Keratinocyte (primary cell): Measurements from ENCODE around the gene MACF1. TPM values are rescaled to one million over a fixed set of nuclear protein-coding genes. Genes with fewer than 3 reads are reported as not detected.

ENCODE experiments used
- DNase-seq: peaks from one replicate; pipeline ENCODE4 v3.0.0-alpha.2; 2011; ENCODE audit warnings: low read depth, missing footprints, low spot score
- FAIRE-seq: peaks from 2 replicates; lab custom pipeline; 2011; peaks lifted over from hg19 to GRCh38; lab: Jason Lieb, UNC
- H2AFZ ChIP-seq: 2 replicates; pipeline ENCODE4 v1.6.0; 2012; ENCODE audit warnings: low read length, control low read depth, inconsistent platforms; ENCODE audit not compliant: control insufficient read depth
- H3K27ac ChIP-seq: 2 replicates; pipeline ENCODE4 v1.5.1; 2011; ENCODE audit warnings: low read length; ENCODE audit not compliant: control insufficient read depth, insufficient read depth
- H3K27me3 ChIP-seq: 3 replicates; pipeline ENCODE4 v1.6.0; 2011; ENCODE audit warnings: low read length; ENCODE audit not compliant: control insufficient read depth, insufficient read depth; ENCODE audit errors: extremely low read depth
- H3K36me3 ChIP-seq, 2 experiments: 2 replicates in 1 of 2; 3 replicates in 1 of 2; pipeline ENCODE4 v1.5.1; 2011; ENCODE audit warnings: low read length in 2 of 2, mild to moderate bottlenecking in 1 of 2; ENCODE audit not compliant: control insufficient read depth in 2 of 2, insufficient read depth in 2 of 2; ENCODE audit errors: extremely low read depth in 1 of 2
- H3K4me1 ChIP-seq: 3 replicates; pipeline ENCODE4 v1.5.1; 2011; ENCODE audit warnings: low read length; ENCODE audit not compliant: control insufficient read depth, insufficient read depth; ENCODE audit errors: extremely low read depth
- H3K4me2 ChIP-seq: 3 replicates; pipeline ENCODE4 v1.6.0; 2011; ENCODE audit warnings: low read depth, low read length; ENCODE audit not compliant: control insufficient read depth, insufficient read depth; ENCODE audit errors: extremely low read depth
- H3K4me3 ChIP-seq, 3 experiments: fragments of 200-600 bp in 1 of 3; sonication (generic) in 1 of 3; 2 replicates in 2 of 3; 3 replicates in 1 of 3; pipeline ENCODE4 v1.5.1; 2011 to 2016; ENCODE audit warnings: low read length in 3 of 3, mild to moderate bottlenecking in 3 of 3, control low read depth in 2 of 3, inconsistent platforms in 1 of 3, low read depth in 1 of 3, mixed read lengths in 1 of 3, mixed run types in 1 of 3, moderate library complexity in 1 of 3; ENCODE audit not compliant: control insufficient read depth in 2 of 3, insufficient read depth in 2 of 3; ENCODE audit errors: extremely low read depth in 1 of 3
- H3K79me2 ChIP-seq: 2 replicates; pipeline ENCODE4 v1.6.0; 2012; ENCODE audit warnings: low read length; ENCODE audit not compliant: control insufficient read depth, insufficient read depth
- H3K9ac ChIP-seq: 3 replicates; pipeline ENCODE4 v1.6.0; 2011; ENCODE audit warnings: low read length; ENCODE audit not compliant: control insufficient read depth, insufficient read depth; ENCODE audit errors: extremely low read depth
- H3K9me1 ChIP-seq: 3 replicates; pipeline ENCODE4 v1.6.0; 2011; ENCODE audit warnings: low read length; ENCODE audit not compliant: control insufficient read depth, insufficient read depth; ENCODE audit errors: extremely low read depth
- H3K9me3 ChIP-seq: 2 replicates; pipeline ENCODE4 v1.5.1; 2012; ENCODE audit warnings: low read depth, low read length; ENCODE audit not compliant: control insufficient read depth
- H4K20me1 ChIP-seq: 3 replicates; pipeline ENCODE4 v1.6.0; 2011; ENCODE audit warnings: low read length; ENCODE audit not compliant: control insufficient read depth, insufficient read depth; ENCODE audit errors: extremely low read depth
- CTCF ChIP-seq, 3 experiments: IDR thresholded peaks in 1 of 3; conservative IDR thresholded peaks in 1 of 3; optimal IDR thresholded peaks in 1 of 3; 2 replicates in 2 of 3; 3 replicates in 1 of 3; pipeline versions ENCODE3 to v1.5.1; 2011; ENCODE audit warnings: low read length in 3 of 3, mild to moderate bottlenecking in 3 of 3, moderate library complexity in 2 of 3, control low read depth in 1 of 3, inconsistent platforms in 1 of 3; ENCODE audit not compliant: insufficient read depth in 2 of 3; ENCODE audit errors: extremely low read depth in 1 of 3
- EZH2 ChIP-seq: IDR thresholded peaks from one replicate; pipeline ENCODE4 v1.6.1; 2012; ENCODE audit warnings: inconsistent platforms, mild to moderate bottlenecking, low read length, moderate library complexity
- dilution Hi-C: fragments of 300-500 bp; cut with MboI; formaldehyde crosslinking; loops from one replicate; pipeline ENCODE4 v1.7.0; 2020; ENCODE audit warnings: low sequenced_read_pairs; ENCODE audit not compliant: extremely low pct_ligation_motif_present
- polyA plus RNA-seq, 5 experiments: library from polyadenylated mRNA; depleted of rRNA in 3 of 5; stranded (reverse) in 3 of 5; stranded (forward) in 1 of 5; unstranded in 1 of 5; fragments of >200 nt; gene quantifications; 1 replicate in 1 of 5; 2 replicates in 3 of 5; 3 replicates in 1 of 5; pipeline versions ENCODE4 v1.2.1 to v1.2.3, GENCODE V29; 2011 to 2012; ENCODE audit warnings: missing spikeins in 2 of 5, low read depth in 1 of 5, low replicate concordance in 1 of 5

The MACF1 gene
- polyA plus RNA-seq, 1 donor (not counting 4 experiments of a cell fraction or from before 2014, with no cell fraction given): 111 TPM

GRCh38 chr1:39505289-39505688 is 300.8 kb downstream of the MACF1 start:
- Histone ChIP-seq H4K20me1 (no peaks in the 10 kb centered on the region), H3K4me2 (no peak overlapping the region), H3K27me3 (peaks cover 10% of the 10 kb centered on the region), H3K79me2 (no peaks in the 10 kb centered on the region), H3K4me3 (no peak overlapping the region), H3K9me3 (no peaks in the 10 kb centered on the region), H2AFZ (no peak overlapping the region), H3K36me3 (no peaks in the 10 kb centered on the region), H3K9me1 (no peaks in the 10 kb centered on the region), H3K4me1 (no peaks in the 10 kb centered on the region), H3K27ac (no peak overlapping the region), H3K9ac (no peak overlapping the region)
- DNase-seq (no peak), FAIRE-seq (no peak)
- dilution Hi-C loops: no loop called here
- TF ChIP-seq EZH2: no peak
- TF ChIP-seq CTCF (optimal IDR thresholded peaks at IDR 0.05 in 1 of 3, IDR thresholded peaks at IDR 0.05 in 1 of 3, conservative IDR thresholded peaks at IDR 0.05 in 1 of 3; ENCODE audit: extremely low read depth in 1 of 3, insufficient read depth in 2 of 3, low read length in 3 of 3): no peak

GRCh38 chr1:39507230-39507928 is 302.9 kb downstream of the MACF1 start:
- TF ChIP-seq EZH2: no peak
- peak in 1 of 3 experiments; percentile 26 for TF ChIP-seq CTCF (optimal IDR thresholded peaks at IDR 0.05 in 1 of 3, IDR thresholded peaks at IDR 0.05 in 1 of 3, conservative IDR thresholded peaks at IDR 0.05 in 1 of 3; ENCODE audit: extremely low read depth in 1 of 3, insufficient read depth in 2 of 3, low read length in 3 of 3)
- no peak overlapping the region for H3K4me3 ChIP-seq
- H3K4me2 ChIP-seq: no peak overlapping the region
- no peaks in the 10 kb centered on the region for H4K20me1 ChIP-seq
- no peak overlapping the region for H2AFZ ChIP-seq
- H3K4me1 ChIP-seq: no peaks in the 10 kb centered on the region
- no peak for DNase-seq
- H3K27ac ChIP-seq: no peak overlapping the region
- H3K9ac ChIP-seq: no peak overlapping the region
- FAIRE-seq: no peak
- dilution Hi-C loops: no loop called here
- no peaks in the 10 kb centered on the region for H3K9me3 ChIP-seq
- no peaks in the 10 kb centered on the region for H3K9me1 ChIP-seq
- H3K27me3 ChIP-seq: peaks cover 10% of the 10 kb centered on the region
- H3K36me3 ChIP-seq: no peaks in the 10 kb centered on the region
- H3K79me2 ChIP-seq: no peaks in the 10 kb centered on the region
